GM18505 (cell line): ENCODE results near the gene ZNF383.
"Not testable (repeated sequence)": the region's sequence is repeated elsewhere in the genome, so short reads cannot be mapped to it uniquely, and the experiment has no call there.

Experiments
- ATAC-seq: cut with Tn5 transposase; IDR thresholded peaks from one replicate; pipeline ENCODE4 v1.9.1; 2021; ENCODE audit not compliant: unreplicated experiment
- POLR2A ChIP-seq: IDR thresholded peaks from 4 replicates; pipeline ENCODE4 v1.6.1; 2011; ENCODE audit warnings: borderline replicate concordance; ENCODE audit not compliant: insufficient read depth, insufficient read length; ENCODE audit errors: extremely low read depth

ZNF383 gene

DNA sequence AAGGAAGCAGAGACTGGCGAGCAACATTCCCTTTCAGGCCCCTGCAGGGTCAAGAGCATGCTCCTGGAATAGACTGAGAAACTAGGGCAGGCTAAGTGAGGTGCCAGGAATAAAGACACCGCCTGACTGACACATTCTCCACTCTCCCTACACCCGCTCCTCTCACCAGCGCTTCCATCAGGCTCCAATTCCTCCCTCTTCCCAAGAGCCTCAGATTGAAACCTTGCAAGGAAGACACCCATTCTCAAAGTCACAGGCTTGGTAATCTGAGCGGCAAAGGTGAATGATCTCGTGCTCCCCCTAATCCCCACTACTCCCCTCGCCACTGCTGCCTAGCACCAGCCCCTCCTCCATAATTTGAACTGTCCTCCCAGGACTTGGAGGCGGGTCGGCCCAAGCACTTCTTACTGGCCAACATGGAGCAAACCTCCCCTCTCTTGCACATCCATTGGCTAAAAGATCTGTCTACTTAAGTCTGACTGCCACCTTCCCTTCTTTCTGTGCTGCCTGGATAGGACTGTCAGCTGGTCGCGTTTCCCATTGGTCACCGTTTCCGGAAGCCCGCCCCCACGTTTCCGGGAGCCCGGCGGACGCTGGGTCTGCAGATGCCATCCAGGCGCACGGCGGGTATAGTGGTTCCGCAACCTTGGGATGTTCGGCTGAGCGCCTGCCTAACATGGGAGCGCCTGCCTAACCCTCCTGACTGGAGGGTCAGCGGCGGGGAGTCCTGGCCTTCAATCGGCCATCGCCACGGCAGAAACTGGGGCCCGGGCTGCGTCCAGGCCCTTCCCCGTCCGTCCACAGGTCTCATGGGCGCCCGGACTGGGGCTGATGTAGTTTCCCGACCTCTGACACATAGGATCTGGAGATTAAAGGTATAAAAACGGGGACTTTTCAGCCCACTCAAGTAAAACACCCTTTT lies 33.6 kb downstream of the ZNF383 start:
- TF ChIP-seq POLR2A: no peak
- ATAC-seq: no peak

DNA sequence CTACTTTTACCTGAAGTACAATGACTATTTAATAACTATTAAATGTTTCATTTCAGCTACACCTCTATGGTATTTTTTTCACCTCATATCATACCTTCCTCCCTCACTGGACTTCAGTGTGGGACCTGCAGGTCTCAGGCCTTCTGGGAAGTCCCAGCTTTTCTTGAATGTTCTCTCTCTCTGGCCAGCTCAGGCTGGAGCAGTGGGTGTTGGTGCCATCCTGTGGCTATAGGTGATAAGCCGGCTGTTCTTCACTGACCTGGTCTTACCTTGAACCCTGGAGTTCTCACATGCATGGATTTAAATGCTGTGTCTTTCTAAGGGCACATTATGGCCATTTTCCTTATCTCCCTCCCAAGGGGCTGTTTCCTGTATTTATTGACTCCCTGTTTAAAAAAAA lies 45.0 kb downstream of the ZNF383 start:
- ATAC-seq: not testable (repeated sequence)

- ATAC-seq: not testable (repeated sequence)
Observed at GRCh38 chr19:37267005-37267404, 49.0 kb downstream of the ZNF383 start.

GRCh38 chr19:37267755-37268154 lies 49.7 kb downstream of the ZNF383 start:
- ATAC-seq: not testable (repeated sequence)

GRCh38 chr19:37280656-37281055 lies 62.6 kb downstream of the ZNF383 start:
- ATAC-seq: not testable (repeated sequence)

GRCh38 chr19:37284020-37284419 lies 66.0 kb downstream of the ZNF383 start:
- not testable (repeated sequence) for ATAC-seq

- not testable (repeated sequence) for ATAC-seq
Observed at GRCh38 chr19:37289229-37289628, 71.2 kb downstream of the ZNF383 start.

DNA sequence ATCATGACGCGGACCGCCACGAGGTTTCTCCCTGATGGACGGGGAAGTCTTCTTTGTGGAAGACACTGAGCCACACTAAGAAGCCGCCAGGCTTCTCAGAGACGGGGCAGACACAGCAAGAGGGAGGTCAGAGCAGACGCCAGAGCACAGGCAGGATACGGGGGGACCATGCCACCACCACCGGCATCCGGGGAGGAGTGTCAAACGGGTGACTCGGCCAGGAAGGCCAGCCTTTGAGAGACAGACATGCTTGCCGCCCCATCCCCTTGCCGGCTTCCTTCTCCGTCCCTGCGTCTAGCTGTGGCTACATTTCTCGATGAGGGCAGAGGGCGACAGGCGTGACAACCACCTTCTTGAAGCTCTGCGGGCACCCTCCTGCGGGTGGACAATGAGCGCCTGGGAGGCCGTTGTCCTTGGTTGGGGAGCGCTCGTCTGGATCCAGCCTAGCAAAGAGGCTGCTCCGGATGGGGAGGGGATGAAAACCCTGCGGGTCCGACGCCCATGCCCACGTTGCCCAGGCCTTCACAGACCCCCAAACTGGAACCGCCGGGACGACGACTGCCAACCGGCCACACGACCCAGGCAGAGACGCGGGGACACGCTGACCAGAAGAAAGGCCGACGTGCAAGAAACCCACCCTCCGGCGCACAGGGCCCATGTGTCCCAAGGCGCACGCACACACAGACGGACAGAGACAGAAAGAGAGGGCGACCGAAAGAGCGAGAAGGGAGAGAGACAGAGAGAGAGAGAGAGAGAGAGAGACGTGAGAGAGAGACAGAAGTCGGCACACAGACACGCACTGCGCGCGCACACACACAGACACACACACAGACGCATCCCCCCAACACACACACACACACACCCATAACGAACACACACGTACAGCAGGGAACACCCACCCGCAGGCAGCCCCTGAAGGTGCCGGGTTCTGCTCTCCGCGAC lies 75.3 kb downstream of the ZNF383 start:
- not testable (repeated sequence) for ATAC-seq

- not testable (repeated sequence) for ATAC-seq
Observed at GRCh38 chr19:37294246-37294645, 76.2 kb downstream of the ZNF383 start.
